Stimulated activated CD8-positive, alpha-beta memory T cell treated with anti-CD3 and anti-CD28 coated beads, Interleukin-15, amount 100 ng/mL, for 48 hours (primary cell): ENCODE measurements around the gene ADSL.

Experiments used
- DNase-seq, 2 donors: peaks; one replicate each; pipeline ENCODE4 v3.0.0-alpha.2; 2020; ENCODE audit warnings: low read depth in 2 of 2

The ADSL gene

GRCh38 chr22:40436505-40437431 is 90.5 kb downstream of the ADSL start:
- DNase-seq = peak in 1 of 2 donors; percentile 27
